Measurements from ENCODE around the gene VPS8. TPM values are rescaled to one million over a fixed set of nuclear protein-coding genes. Genes with fewer than 3 reads are reported as not detected.

VPS8 gene
- total RNA-seq, 4 donors from 2014 or later = 76.5 to 281 (median 163) TPM

- H3K4me1 ChIP-seq = peaks cover 0 to 4% of the 10 kb centered on the region in 2 donors
- H3K27ac ChIP-seq = no peak overlapping the region
- no peak overlapping the region for H3K4me3 ChIP-seq
- intact Hi-C loops (cut with DNase I; ENCODE audit: low total_unique reads) = loop anchor here (5.0 kb wide), 1 partner anchor 46 kb away; no protein-coding TSS in a partner anchor
- H3K9me3 ChIP-seq = no peaks in the 10 kb centered on the region
- TF ChIP-seq CTCF (IDR thresholded peaks at IDR 0.05) (no peak), POLR2A (IDR thresholded peaks at IDR 0.05) (no peak)
- DNase-seq = no peak
- H3K36me3 ChIP-seq = no peaks in the 10 kb centered on the region
- no peaks in the 10 kb centered on the region for H3K27me3 ChIP-seq
Observed at GRCh38 chr3:184783319-184783718, 28.6 kb upstream of the VPS8 start.

GRCh38 chr3:184784731-184785500 is 27.1 kb upstream of the VPS8 start:
- Histone ChIP-seq H3K27me3 (no peaks in the 10 kb centered on the region), H3K9me3 (no peaks in the 10 kb centered on the region), H3K36me3 (no peaks in the 10 kb centered on the region), H3K4me1 (peaks cover 0 to 4% of the 10 kb centered on the region in 2 donors), H3K27ac (no peak overlapping the region), H3K4me3 (no peak overlapping the region)
- intact Hi-C loops (cut with DNase I; ENCODE audit: low total_unique reads) = loop anchor here (5.0 kb wide), 1 partner anchor 48 kb away; no protein-coding TSS in a partner anchor
- TF ChIP-seq CTCF (IDR thresholded peaks at IDR 0.05) (no peak), POLR2A (IDR thresholded peaks at IDR 0.05) (no peak)
- DNase-seq = no peak

GRCh38 chr3:184785890-184786279 is 26.1 kb upstream of the VPS8 start:
- peak overlapping the region; percentile 54 to 59 for H3K27ac ChIP-seq

GRCh38 chr3:184786280-184786941 is 25.6 kb upstream of the VPS8 start:
- no peaks in the 10 kb centered on the region for H3K27me3 ChIP-seq
- TF ChIP-seq CTCF (IDR thresholded peaks at IDR 0.05) = no peak
- TF ChIP-seq POLR2A (IDR thresholded peaks at IDR 0.05) = no peak
- peak overlapping the region; percentile 54 to 59 for H3K27ac ChIP-seq
- peaks cover 0 to 4% of the 10 kb centered on the region in 2 donors for H3K4me1 ChIP-seq
- H3K36me3 ChIP-seq = no peaks in the 10 kb centered on the region
- no peak overlapping the region for H3K4me3 ChIP-seq
- intact Hi-C loops (cut with DNase I; ENCODE audit: low total_unique reads) = no loop called here
- DNase-seq = peak; percentile 60 to 66
- no peaks in the 10 kb centered on the region for H3K9me3 ChIP-seq

More at GRCh38 chr3:184785890-184786279, 26.1 kb upstream of the VPS8 start:
- Histone ChIP-seq H3K36me3 (no peaks in the 10 kb centered on the region), H3K27me3 (no peaks in the 10 kb centered on the region), H3K4me1 (peaks cover 0 to 4% of the 10 kb centered on the region in 2 donors), H3K9me3 (no peaks in the 10 kb centered on the region), H3K4me3 (no peak overlapping the region)
- TF ChIP-seq CTCF (IDR thresholded peaks at IDR 0.05) (no peak), POLR2A (IDR thresholded peaks at IDR 0.05) (no peak)
- intact Hi-C loops (cut with DNase I; ENCODE audit: low total_unique reads) = no loop called here
- no peak for DNase-seq

GRCh38 chr3:184788751-184789150 is 23.2 kb upstream of the VPS8 start:
- no peak for DNase-seq
- Histone ChIP-seq H3K27me3 (no peaks in the 10 kb centered on the region), H3K36me3 (no peaks in the 10 kb centered on the region), H3K4me3 (no peak overlapping the region), H3K9me3 (no peaks in the 10 kb centered on the region), H3K4me1 (peaks cover 0 to 4% of the 10 kb centered on the region in 2 donors), H3K27ac (no peak overlapping the region)
- TF ChIP-seq CTCF (IDR thresholded peaks at IDR 0.05) = no peak
- no peak for TF ChIP-seq POLR2A (IDR thresholded peaks at IDR 0.05)
- intact Hi-C loops (cut with DNase I; ENCODE audit: low total_unique reads) = no loop called here
